K562 (cell line): ENCODE results near the gene WSCD2.

Source experiments
- FOXM1 ChIP-seq, 2 experiments: fragments of 450-650 bp in 1 of 2; sonication (generic) in 1 of 2; formaldehyde crosslinking in 1 of 2; IDR thresholded peaks; 2 replicates each; pipeline versions ENCODE4 v1.6.1 to v1.9.0; 2017 to 2022; ENCODE audit warnings: low read depth in 2 of 2, mild to moderate bottlenecking in 2 of 2, missing genetic modification reagents in 1 of 2, moderate library complexity in 1 of 2
- NCOA1 ChIP-seq: fragments of 450-650 bp; IDR thresholded peaks from 2 replicates; pipeline ENCODE4 v1.6.1; 2016; ENCODE audit warnings: low read depth
- PYGO2 ChIP-seq: fragments of 450-650 bp; IDR thresholded peaks from 2 replicates; pipeline ENCODE4 v1.6.1; 2016; ENCODE audit warnings: mild to moderate bottlenecking, missing genetic modification characterization, moderate library complexity, missing compliant biosample characterization

DNA sequence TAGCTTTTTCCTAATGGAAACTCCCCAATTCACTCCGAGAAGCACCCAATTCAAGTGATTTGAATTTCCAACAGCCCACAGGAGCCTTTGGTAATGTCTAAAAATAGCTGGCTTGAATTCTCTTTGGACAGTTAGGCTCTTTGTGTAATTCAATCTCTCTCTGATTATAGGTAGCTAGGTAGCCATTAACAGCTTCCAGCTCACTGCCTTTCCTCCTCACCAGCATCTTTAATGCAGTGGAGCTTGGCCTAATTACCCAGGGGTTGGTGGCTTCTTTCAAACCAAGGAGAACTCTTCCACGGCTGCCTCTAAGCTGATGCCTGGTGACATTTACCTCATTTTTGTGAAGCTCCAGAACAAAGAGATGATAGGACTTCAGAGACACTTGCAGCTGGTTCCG, 86.4 kb downstream of the WSCD2 start:
- TF ChIP-seq FOXM1 (IDR thresholded peaks at IDR 0.05; ENCODE audit: low read depth) (no peak), FOXM1 (CRISPR knock-in tag; IDR thresholded peaks at IDR 0.05; ENCODE audit: low read depth) (no peak), NCOA1 (no peak), PYGO2 (tag) (no peak)
